Left hindlimb (tissue), 1 donor: Measurements from ENCODE around the gene MFSD1.

ENCODE experiments used
- DNase-seq: peaks from one replicate; pipeline ENCODE4 v3.0.0-alpha.2; 2018

The MFSD1 gene

GRCh38 chr3:158801696-158802408 lies at the start of gene MFSD1:
Gene MFSD1 (plus strand): TSS chr3:158802054. CDS start chr3:158802153, 99 bp downstream.
- peak; percentile 95 for DNase-seq

GRCh38 chr3:158753854-158754253 lies 48.0 kb upstream of the MFSD1 start:
- no peak for DNase-seq

GRCh38 chr3:158755421-158755820 lies 46.4 kb upstream of the MFSD1 start:
- DNase-seq: no peak

- no peak for DNase-seq
Measured at GRCh38 chr3:158761350-158761749, 40.5 kb upstream of the MFSD1 start.

- no peak for DNase-seq
Measured at GRCh38 chr3:158762701-158763100, 39.2 kb upstream of the MFSD1 start.

GRCh38 chr3:158763421-158763820 lies 38.4 kb upstream of the MFSD1 start:
- no peak for DNase-seq

- no peak for DNase-seq
Measured at GRCh38 chr3:158765518-158766205, 36.2 kb upstream of the MFSD1 start.

- no peak for DNase-seq
Measured at GRCh38 chr3:158766364-158766763, 35.5 kb upstream of the MFSD1 start.

- peak; percentile 84 for DNase-seq
Measured at GRCh38 chr3:158768361-158768787, 33.5 kb upstream of the MFSD1 start.

- peak; percentile 74 for DNase-seq
Measured at GRCh38 chr3:158768881-158769543, 32.8 kb upstream of the MFSD1 start.

GRCh38 chr3:158769549-158769948 lies 32.3 kb upstream of the MFSD1 start:
- DNase-seq: no peak

- no peak for DNase-seq
Measured at GRCh38 chr3:158769952-158770740, 31.7 kb upstream of the MFSD1 start.

GRCh38 chr3:158770741-158771350 lies 31.0 kb upstream of the MFSD1 start:
- no peak for DNase-seq

- DNase-seq: no peak
Measured at GRCh38 chr3:158771577-158771976, 30.3 kb upstream of the MFSD1 start.

GRCh38 chr3:158771982-158772381 lies 29.9 kb upstream of the MFSD1 start:
- DNase-seq: no peak

- DNase-seq: no peak
Measured at GRCh38 chr3:158773166-158773565, 28.7 kb upstream of the MFSD1 start.

GRCh38 chr3:158773845-158774830 lies 27.7 kb upstream of the MFSD1 start:
- DNase-seq: no peak

- DNase-seq: no peak
Measured at GRCh38 chr3:158774965-158775364, 26.9 kb upstream of the MFSD1 start.

- DNase-seq: no peak
Measured at GRCh38 chr3:158775426-158776410, 26.1 kb upstream of the MFSD1 start.

GRCh38 chr3:158776531-158776930 lies 25.3 kb upstream of the MFSD1 start:
- no peak for DNase-seq
